Activated B cell treated with CpG ODN at 0.5 μM for 24 hours (primary cell): ENCODE results near the gene SSR3. TPM values are rescaled to one million over a fixed set of nuclear protein-coding genes. Genes with fewer than 3 reads are reported as not detected.

ENCODE experiments used
- ATAC-seq: fragments of 200-7000 bp; cut with Tn5 transposase; one replicate; pipeline ENCODE4 v1.10.0; 2021; ENCODE audit warnings: low read depth, mild to moderate bottlenecking, moderate library complexity
- CTCF ChIA-PET: fragments of 350-600 bp; sonication (Branson Sonifier 250); formaldehyde crosslinking; loops from one replicate; lab custom pipeline; 2021; ENCODE audit warnings: antibody characterized with exemption; lab: Charles Lee
- POLR2A ChIA-PET: fragments of 350-600 bp; sonication (Branson Sonifier 250); formaldehyde crosslinking; loops from one replicate; lab custom pipeline; 2021; ENCODE audit warnings: antibody characterized with exemption; lab: Charles Lee
- DNase-seq: peaks from one replicate; pipeline ENCODE4 v3.0.0; 2022
- H3K27ac Mint-ChIP-seq: one replicate; pipeline ENCODE4 v1.8.0; 2020; ENCODE audit warnings: mixed read lengths
- H3K27me3 Mint-ChIP-seq: one replicate; pipeline ENCODE4 v1.8.0; 2021; ENCODE audit warnings: mixed read lengths
- H3K36me3 Mint-ChIP-seq: one replicate; pipeline ENCODE4 v1.8.0; 2021; ENCODE audit warnings: low read depth, mixed read lengths
- H3K4me1 Mint-ChIP-seq: one replicate; pipeline ENCODE4 v1.8.0; 2021; ENCODE audit warnings: mixed read lengths
- H3K4me3 Mint-ChIP-seq: one replicate; pipeline ENCODE4 v1.8.0; 2020; ENCODE audit warnings: mild to moderate bottlenecking, mixed read lengths
- H3K9me3 Mint-ChIP-seq: one replicate; pipeline ENCODE4 v1.8.0; 2020; ENCODE audit warnings: mixed read lengths
- intact Hi-C: fragments of 100-400 bp; cut with micrococcal nuclease; formaldehyde crosslinking; loops from one replicate; pipeline ENCODE4 v1.15.1; 2024
- total RNA-seq: library from RNA; stranded (reverse); gene quantifications from 2 replicates; pipeline ENCODE4 v1.2.3, GENCODE V29; 2022
- TF ChIP-seq, protein P1 (sequence below): fragments of 200-600 bp; IDR thresholded peaks from one replicate; pipeline ENCODE4 v1.8.0; 2022; ENCODE audit warnings: antibody characterized with exemption, mild to moderate bottlenecking

The SSR3 gene
- total RNA-seq, 1 donor from 2014 or later: 64.3 TPM

- Mint-ChIP-seq H3K4me3 (no peak overlapping the region), H3K9me3 (no peaks in the 10 kb centered on the region), H3K4me1 (no peaks in the 10 kb centered on the region), H3K36me3 (no peaks in the 10 kb centered on the region), H3K27ac (no peak overlapping the region), H3K27me3 (peaks cover 8% of the 10 kb centered on the region)
- intact Hi-C loops: no loop called here
- ChIA-PET CTCF (interaction anchor here (1.1 kb wide), 1 partner anchor 9 kb away, joined by 3 read pairs; no protein-coding TSS in a partner anchor), POLR2A (no interaction called here)
- no peak for ATAC-seq
- TF ChIP-seq, protein P1, sequence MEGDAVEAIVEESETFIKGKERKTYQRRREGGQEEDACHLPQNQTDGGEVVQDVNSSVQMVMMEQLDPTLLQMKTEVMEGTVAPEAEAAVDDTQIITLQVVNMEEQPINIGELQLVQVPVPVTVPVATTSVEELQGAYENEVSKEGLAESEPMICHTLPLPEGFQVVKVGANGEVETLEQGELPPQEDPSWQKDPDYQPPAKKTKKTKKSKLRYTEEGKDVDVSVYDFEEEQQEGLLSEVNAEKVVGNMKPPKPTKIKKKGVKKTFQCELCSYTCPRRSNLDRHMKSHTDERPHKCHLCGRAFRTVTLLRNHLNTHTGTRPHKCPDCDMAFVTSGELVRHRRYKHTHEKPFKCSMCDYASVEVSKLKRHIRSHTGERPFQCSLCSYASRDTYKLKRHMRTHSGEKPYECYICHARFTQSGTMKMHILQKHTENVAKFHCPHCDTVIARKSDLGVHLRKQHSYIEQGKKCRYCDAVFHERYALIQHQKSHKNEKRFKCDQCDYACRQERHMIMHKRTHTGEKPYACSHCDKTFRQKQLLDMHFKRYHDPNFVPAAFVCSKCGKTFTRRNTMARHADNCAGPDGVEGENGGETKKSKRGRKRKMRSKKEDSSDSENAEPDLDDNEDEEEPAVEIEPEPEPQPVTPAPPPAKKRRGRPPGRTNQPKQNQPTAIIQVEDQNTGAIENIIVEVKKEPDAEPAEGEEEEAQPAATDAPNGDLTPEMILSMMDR: no peak
- no peak for DNase-seq
These were observed 36.2 kb downstream of the SSR3 start for GRCh38 chr3:156518726-156519125.

- Mint-ChIP-seq H3K27me3 (peaks cover 8% of the 10 kb centered on the region), H3K9me3 (no peaks in the 10 kb centered on the region), H3K27ac (no peak overlapping the region), H3K36me3 (no peaks in the 10 kb centered on the region), H3K4me1 (no peaks in the 10 kb centered on the region), H3K4me3 (no peak overlapping the region)
- POLR2A ChIA-PET: no interaction called here
- ATAC-seq: no peak
- no peak for DNase-seq
- TF ChIP-seq, protein P1: no peak
- intact Hi-C loops: no loop called here
- CTCF ChIA-PET: no interaction called here
These were observed 38.0 kb downstream of the SSR3 start for GRCh38 chr3:156516961-156517360.

DNA sequence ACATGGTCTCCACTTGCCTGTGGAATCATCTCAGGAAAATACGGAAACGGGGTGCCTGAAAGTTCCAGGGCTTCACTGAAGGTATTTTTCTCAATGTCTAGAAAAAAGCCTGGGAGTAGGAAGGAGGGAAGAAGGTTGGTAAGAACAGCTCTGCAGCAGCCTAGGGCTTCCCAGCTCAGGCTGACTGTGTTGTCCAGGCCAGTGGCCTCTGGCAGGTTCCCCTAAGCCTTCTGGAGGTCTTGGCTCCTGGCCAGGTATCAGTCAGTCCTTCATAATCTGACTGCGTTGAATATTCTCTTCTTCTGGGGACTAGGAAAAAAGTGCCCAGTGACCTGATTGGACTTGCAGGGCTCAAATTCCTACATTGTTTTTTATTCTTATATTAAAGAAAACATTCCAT, 38.6 kb downstream of the SSR3 start:
- POLR2A ChIA-PET: no interaction called here
- Mint-ChIP-seq H3K36me3 (no peaks in the 10 kb centered on the region), H3K9me3 (no peaks in the 10 kb centered on the region), H3K27ac (no peak overlapping the region), H3K4me1 (no peaks in the 10 kb centered on the region), H3K27me3 (peaks cover 12% of the 10 kb centered on the region), H3K4me3 (no peak overlapping the region)
- no peak for ATAC-seq
- CTCF ChIA-PET: no interaction called here
- TF ChIP-seq, protein P1: no peak
- intact Hi-C loops: no loop called here
- DNase-seq: no peak

- CTCF ChIA-PET: interaction anchor here (1.5 kb wide), 1 partner anchor 64 kb away, joined by 5 read pairs; no protein-coding TSS in a partner anchor
- intact Hi-C loops: no loop called here
- POLR2A ChIA-PET: no interaction called here
- no peak overlapping the region for H3K4me3 Mint-ChIP-seq
- H3K27me3 Mint-ChIP-seq: peaks cover 9% of the 10 kb centered on the region
- no peaks in the 10 kb centered on the region for H3K36me3 Mint-ChIP-seq
- ATAC-seq: no peak
- no peaks in the 10 kb centered on the region for H3K4me1 Mint-ChIP-seq
- no peak for DNase-seq
- TF ChIP-seq, protein P1: no peak
- no peaks in the 10 kb centered on the region for H3K9me3 Mint-ChIP-seq
- H3K27ac Mint-ChIP-seq: no peak overlapping the region
These were observed 41.3 kb downstream of the SSR3 start for GRCh38 chr3:156513619-156514018.

DNA sequence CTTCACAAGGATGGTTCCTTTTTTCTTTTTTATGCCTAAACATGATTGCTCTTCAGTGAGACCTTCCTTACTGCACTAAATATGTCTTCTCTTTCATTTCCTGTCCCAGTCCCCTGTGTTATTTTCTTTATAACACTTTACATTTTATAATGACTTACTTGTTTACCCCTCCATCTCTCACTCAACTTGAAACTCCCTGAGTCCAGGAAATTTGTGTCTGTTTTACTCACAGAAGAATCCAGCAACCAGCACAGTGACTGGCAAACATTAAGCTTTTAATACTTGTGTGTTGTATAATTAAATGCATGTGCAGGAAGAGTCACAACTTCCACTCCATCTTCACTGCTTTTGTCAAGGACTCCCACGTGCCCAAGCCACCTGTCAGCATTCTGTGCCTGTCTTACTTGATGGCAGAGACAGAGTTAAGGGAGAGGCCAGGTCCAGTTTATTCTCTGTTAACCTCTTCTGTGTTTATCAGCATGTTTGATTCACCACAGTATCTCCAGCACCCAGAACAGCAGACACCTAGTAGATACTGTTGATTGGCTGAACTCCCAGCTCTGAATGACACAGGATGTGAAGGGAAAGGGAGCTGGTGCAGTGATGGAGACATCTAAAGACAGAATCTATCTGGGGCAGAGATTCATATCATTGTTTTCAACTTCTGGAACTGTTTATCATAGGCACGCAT, 42.8 kb downstream of the SSR3 start:
- H3K36me3 Mint-ChIP-seq: no peaks in the 10 kb centered on the region
- TF ChIP-seq, protein P1: no peak
- DNase-seq (no peak), ATAC-seq (no peak)
- H3K27ac Mint-ChIP-seq: no peak overlapping the region
- no peaks in the 10 kb centered on the region for H3K9me3 Mint-ChIP-seq
- H3K27me3 Mint-ChIP-seq: peaks cover 8% of the 10 kb centered on the region
- H3K4me3 Mint-ChIP-seq: no peak overlapping the region
- ChIA-PET POLR2A (no interaction called here), CTCF (interaction anchor here (0.8 kb wide), 1 partner anchor 362 kb away, joined by 3 read pairs; no protein-coding TSS in a partner anchor)
- intact Hi-C loops: no loop called here
- no peaks in the 10 kb centered on the region for H3K4me1 Mint-ChIP-seq
